Activated naive CD8-positive, alpha-beta T cell treated with anti-CD3 and anti-CD28 coated beads, Interleukin-2, amount 10 ng/mL, durations not matched to agents 7 days and 5 days (primary cell): ENCODE data around the gene CCT5. TPM values are rescaled to one million over a fixed set of nuclear protein-coding genes. Genes with fewer than 3 reads are reported as not detected.

Source experiments
- ATAC-seq: fragments of 150-1000 bp; cut with Tn5 transposase; one replicate; pipeline ENCODE4 v1.10.0; 2021; ENCODE audit warnings: low read depth, moderate library complexity
- POLR2A ChIA-PET: fragments of 350-600 bp; sonication (Branson Sonifier 250); formaldehyde crosslinking; loops from one replicate; lab custom pipeline; 2021; ENCODE audit warnings: antibody characterized with exemption; lab: Charles Lee
- DNase-seq: peaks from one replicate; pipeline ENCODE4 v3.0.0; 2021
- H3K27ac Mint-ChIP-seq: one replicate; pipeline ENCODE4 v1.8.0; 2022; ENCODE audit warnings: mild to moderate bottlenecking, mixed read lengths
- H3K27me3 Mint-ChIP-seq: one replicate; pipeline ENCODE4 v1.8.0; 2022; ENCODE audit warnings: mild to moderate bottlenecking, moderate library complexity, mixed read lengths
- H3K36me3 Mint-ChIP-seq: one replicate; pipeline ENCODE4 v1.8.0; 2021; ENCODE audit warnings: mild to moderate bottlenecking, mixed read lengths
- H3K4me1 Mint-ChIP-seq: one replicate; pipeline ENCODE4 v1.8.0; 2021; ENCODE audit warnings: mixed read lengths
- H3K4me3 Mint-ChIP-seq: one replicate; pipeline ENCODE4 v1.8.0; 2022; ENCODE audit warnings: mild to moderate bottlenecking, moderate library complexity, mixed read lengths
- H3K9me3 Mint-ChIP-seq: one replicate; pipeline ENCODE4 v1.8.0; 2021; ENCODE audit warnings: mixed read lengths
- total RNA-seq, 2 experiments: library from RNA; stranded (reverse); gene quantifications; one replicate each; pipeline ENCODE4 v1.2.3, GENCODE V29; 2021

The CCT5 gene
- total RNA-seq, result 100 to 1,000 TPM; 170 to 182 TPM

GRCh38 chr5:10249948-10250805 is at the start of gene CCT5:
CCT5 (plus strand) TSS chr5:10250280; CDS start chr5:10250341, 61 bp downstream.
- DNase-seq (peak; percentile 88), ATAC-seq (peak; percentile 87)
- Mint-ChIP-seq H3K4me3 (peak within 1 kb of the TSS; percentile 97), H3K27me3 (no peaks in the 10 kb centered on the region), H3K36me3 (peaks cover 23% of the 10 kb centered on the region), H3K9me3 (no peaks in the 10 kb centered on the region), H3K27ac (peak within 1 kb of the TSS; percentile 99), H3K4me1 (peaks cover 43% of the 10 kb centered on the region)
- POLR2A ChIA-PET, result interaction anchor here (0.6 to 2.7 kb wide), 10 partner anchors 9 to 385 kb away, joined by 3 to 40 read pairs (median 3); partner anchors contain the start of genes ANKRD33B and MARCHF6

GRCh38 chr5:10201223-10201868 is 48.7 kb upstream of the CCT5 start:
- H3K36me3 Mint-ChIP-seq, result peaks cover 9% of the 10 kb centered on the region
- H3K9me3 Mint-ChIP-seq, result peaks cover 13% of the 10 kb centered on the region
- no peak overlapping the region for H3K4me3 Mint-ChIP-seq
- DNase-seq (no peak), ATAC-seq (no peak)
- no peak overlapping the region for H3K27ac Mint-ChIP-seq
- no peaks in the 10 kb centered on the region for H3K4me1 Mint-ChIP-seq
- H3K27me3 Mint-ChIP-seq, result no peaks in the 10 kb centered on the region
- POLR2A ChIA-PET, result no interaction called here

GRCh38 chr5:10202089-10202910 is 47.8 kb upstream of the CCT5 start:
- no peak for ATAC-seq
- POLR2A ChIA-PET, result no interaction called here
- H3K9me3 Mint-ChIP-seq, result peaks cover 13% of the 10 kb centered on the region
- no peaks in the 10 kb centered on the region for H3K27me3 Mint-ChIP-seq
- H3K4me1 Mint-ChIP-seq, result no peaks in the 10 kb centered on the region
- no peak overlapping the region for H3K4me3 Mint-ChIP-seq
- no peak for DNase-seq
- peaks cover 9% of the 10 kb centered on the region for H3K36me3 Mint-ChIP-seq
- H3K27ac Mint-ChIP-seq, result no peak overlapping the region

- Mint-ChIP-seq H3K4me1 (no peaks in the 10 kb centered on the region), H3K4me3 (no peak overlapping the region), H3K27ac (no peak overlapping the region), H3K9me3 (no peaks in the 10 kb centered on the region), H3K27me3 (no peaks in the 10 kb centered on the region), H3K36me3 (no peaks in the 10 kb centered on the region)
- ATAC-seq (no peak), DNase-seq (no peak)
- POLR2A ChIA-PET, result no interaction called here
These were observed 41.1 kb upstream of the CCT5 start for GRCh38 chr5:10209004-10209403.

- Mint-ChIP-seq H3K4me3 (no peak overlapping the region), H3K27ac (no peak overlapping the region), H3K27me3 (no peaks in the 10 kb centered on the region), H3K9me3 (no peaks in the 10 kb centered on the region), H3K36me3 (no peaks in the 10 kb centered on the region), H3K4me1 (no peaks in the 10 kb centered on the region)
- DNase-seq (no peak), ATAC-seq (no peak)
- POLR2A ChIA-PET, result no interaction called here
These were observed 36.8 kb upstream of the CCT5 start for GRCh38 chr5:10213316-10213715.

- Mint-ChIP-seq H3K27ac (no peak overlapping the region), H3K4me3 (no peak overlapping the region), H3K27me3 (no peaks in the 10 kb centered on the region), H3K36me3 (no peaks in the 10 kb centered on the region), H3K4me1 (no peaks in the 10 kb centered on the region), H3K9me3 (no peaks in the 10 kb centered on the region)
- ATAC-seq (no peak), DNase-seq (no peak)
- POLR2A ChIA-PET, result no interaction called here
These were observed 36.0 kb upstream of the CCT5 start for GRCh38 chr5:10214041-10214440.

- no peak for DNase-seq
- no peak overlapping the region for H3K4me3 Mint-ChIP-seq
- no peaks in the 10 kb centered on the region for H3K36me3 Mint-ChIP-seq
- H3K4me1 Mint-ChIP-seq, result no peaks in the 10 kb centered on the region
- no peaks in the 10 kb centered on the region for H3K27me3 Mint-ChIP-seq
- no peak for ATAC-seq
- no peaks in the 10 kb centered on the region for H3K9me3 Mint-ChIP-seq
- no peak overlapping the region for H3K27ac Mint-ChIP-seq
- POLR2A ChIA-PET, result no interaction called here
These were observed 34.7 kb upstream of the CCT5 start for GRCh38 chr5:10215366-10215765.

GRCh38 chr5:10216107-10216506 is 34.0 kb upstream of the CCT5 start:
- Mint-ChIP-seq H3K4me3 (no peak overlapping the region), H3K4me1 (no peaks in the 10 kb centered on the region), H3K27me3 (no peaks in the 10 kb centered on the region), H3K9me3 (no peaks in the 10 kb centered on the region), H3K36me3 (no peaks in the 10 kb centered on the region), H3K27ac (no peak overlapping the region)
- POLR2A ChIA-PET, result no interaction called here
- ATAC-seq (no peak), DNase-seq (no peak)

GRCh38 chr5:10218658-10219057 is 31.4 kb upstream of the CCT5 start:
- Mint-ChIP-seq H3K36me3 (peaks cover 10% of the 10 kb centered on the region), H3K4me1 (no peaks in the 10 kb centered on the region), H3K4me3 (no peak overlapping the region), H3K9me3 (no peaks in the 10 kb centered on the region), H3K27me3 (no peaks in the 10 kb centered on the region), H3K27ac (no peak overlapping the region)
- DNase-seq (no peak), ATAC-seq (no peak)
- POLR2A ChIA-PET, result no interaction called here

- Mint-ChIP-seq H3K27me3 (no peaks in the 10 kb centered on the region), H3K4me1 (no peaks in the 10 kb centered on the region), H3K9me3 (no peaks in the 10 kb centered on the region), H3K36me3 (peaks cover 14% of the 10 kb centered on the region), H3K4me3 (no peak overlapping the region), H3K27ac (no peak overlapping the region)
- ATAC-seq (no peak), DNase-seq (no peak)
- POLR2A ChIA-PET, result no interaction called here
These were observed 31.0 kb upstream of the CCT5 start for GRCh38 chr5:10219068-10219467.

- Mint-ChIP-seq H3K9me3 (no peaks in the 10 kb centered on the region), H3K4me1 (no peaks in the 10 kb centered on the region), H3K27me3 (no peaks in the 10 kb centered on the region), H3K36me3 (peaks cover 22% of the 10 kb centered on the region), H3K4me3 (no peak overlapping the region), H3K27ac (no peak overlapping the region)
- DNase-seq (no peak), ATAC-seq (no peak)
- POLR2A ChIA-PET, result no interaction called here
These were observed 29.8 kb upstream of the CCT5 start for GRCh38 chr5:10220248-10220647.

GRCh38 chr5:10222326-10222725 is 27.8 kb upstream of the CCT5 start:
- ATAC-seq (no peak), DNase-seq (no peak)
- Mint-ChIP-seq H3K9me3 (no peaks in the 10 kb centered on the region), H3K4me3 (no peak overlapping the region), H3K27ac (no peak overlapping the region), H3K36me3 (peaks cover 33% of the 10 kb centered on the region), H3K27me3 (no peaks in the 10 kb centered on the region), H3K4me1 (no peaks in the 10 kb centered on the region)
- POLR2A ChIA-PET, result no interaction called here

GRCh38 chr5:10227379-10227778 is 22.7 kb upstream of the CCT5 start:
- Mint-ChIP-seq H3K36me3 (peaks cover 36% of the 10 kb centered on the region), H3K9me3 (no peaks in the 10 kb centered on the region), H3K4me1 (no peaks in the 10 kb centered on the region), H3K4me3 (no peak overlapping the region), H3K27ac (no peak overlapping the region), H3K27me3 (no peaks in the 10 kb centered on the region)
- ATAC-seq (no peak), DNase-seq (no peak)
- POLR2A ChIA-PET, result no interaction called here
